Stimulated activated CD4-positive, alpha-beta T cell treated with anti-CD3 and anti-CD28 coated beads, TNF-alpha, amount 100 ng/mL, for 24 hours (primary cell): ENCODE data around the gene SPAG16.

Experiments
- DNase-seq, 3 experiments: peaks; one replicate each; pipeline ENCODE4 v3.0.0-alpha.2; 2020; ENCODE audit warnings: low read depth in 3 of 3

SPAG16 gene

GRCh38 chr2:214156971-214157370 lies 872.7 kb downstream of the SPAG16 start:
- DNase-seq = no peak

- no peak for DNase-seq
These were observed 874.6 kb downstream of the SPAG16 start for GRCh38 chr2:214158851-214159250.

GRCh38 chr2:214169281-214169680 lies 885.0 kb downstream of the SPAG16 start:
- DNase-seq = no peak

GRCh38 chr2:214169736-214170135 lies 885.5 kb downstream of the SPAG16 start:
- DNase-seq = no peak

- no peak for DNase-seq
These were observed 890.3 kb downstream of the SPAG16 start for GRCh38 chr2:214174563-214174962.

GRCh38 chr2:214180071-214180470 lies 895.8 kb downstream of the SPAG16 start:
- no peak for DNase-seq

GRCh38 chr2:214180686-214181085 lies 896.4 kb downstream of the SPAG16 start:
- no peak for DNase-seq

- DNase-seq = no peak
These were observed 900.2 kb downstream of the SPAG16 start for GRCh38 chr2:214184461-214184860.

GRCh38 chr2:214185546-214185945 lies 901.3 kb downstream of the SPAG16 start:
- no peak for DNase-seq

GRCh38 chr2:214192711-214193110 lies 908.4 kb downstream of the SPAG16 start:
- no peak for DNase-seq

- no peak for DNase-seq
These were observed 909.7 kb downstream of the SPAG16 start for GRCh38 chr2:214193943-214194342.

- no peak for DNase-seq
These were observed 912.0 kb downstream of the SPAG16 start for GRCh38 chr2:214196260-214196659.

GRCh38 chr2:214201892-214202291 lies 917.6 kb downstream of the SPAG16 start:
- no peak for DNase-seq

GRCh38 chr2:214203214-214203613 lies 919.0 kb downstream of the SPAG16 start:
- DNase-seq = no peak

- no peak for DNase-seq
These were observed 919.6 kb downstream of the SPAG16 start for GRCh38 chr2:214203744-214204289.

- no peak for DNase-seq
These were observed 930.8 kb downstream of the SPAG16 start for GRCh38 chr2:214215107-214215506.

- DNase-seq = no peak
These were observed 932.9 kb downstream of the SPAG16 start for GRCh38 chr2:214217136-214217535.

GRCh38 chr2:214217599-214217998 lies 933.3 kb downstream of the SPAG16 start:
- DNase-seq = no peak

GRCh38 chr2:214220251-214220650 lies 936.0 kb downstream of the SPAG16 start:
- no peak for DNase-seq

GRCh38 chr2:214226061-214226460 lies 941.8 kb downstream of the SPAG16 start:
- DNase-seq = no peak

- DNase-seq = no peak
These were observed 948.0 kb downstream of the SPAG16 start for GRCh38 chr2:214232271-214232670.

GRCh38 chr2:214233164-214233563 lies 948.9 kb downstream of the SPAG16 start:
- no peak for DNase-seq

GRCh38 chr2:214242797-214243196 lies 958.5 kb downstream of the SPAG16 start:
- no peak for DNase-seq

GRCh38 chr2:214244847-214245246 lies 960.6 kb downstream of the SPAG16 start:
- no peak for DNase-seq
